Neural cell (in vitro differentiated cells): ENCODE data around the gene RCN2. TPM values are rescaled to one million over a fixed set of nuclear protein-coding genes. Genes with fewer than 3 reads are reported as not detected.

Experiments
- H2AFZ ChIP-seq: fragments of 200-600, 300-800 bp; sonication (generic), shearing (Covaris generic); 2 replicates; pipeline ENCODE4 v1.6.0; 2014; ENCODE audit warnings: low read depth, mild to moderate bottlenecking, antibody characterized with exemption, low read length, moderate library complexity
- H3F3A ChIP-seq: fragments of 200-600 bp; shearing (Covaris generic); 2 replicates; pipeline ENCODE4 v1.6.1; 2016; ENCODE audit warnings: mild to moderate bottlenecking, moderate library complexity, mixed read lengths, antibody characterized with exemption, low read length; ENCODE audit not compliant: insufficient read depth, poor library complexity, severe bottlenecking
- H3K27ac ChIP-seq: fragments of 200-600, 300-800 bp; sonication (generic), shearing (Covaris generic); 2 replicates; pipeline ENCODE4 v1.5.1; 2014; ENCODE audit warnings: mild to moderate bottlenecking, low read length, moderate library complexity
- H3K27me3 ChIP-seq: fragments of 300-800, 200-600 bp; sonication (generic), shearing (Covaris generic); 2 replicates; pipeline ENCODE4 v1.6.0; 2014; ENCODE audit warnings: mild to moderate bottlenecking, low read depth, low read length, moderate library complexity; ENCODE audit not compliant: insufficient read depth
- H3K36me3 ChIP-seq: fragments of 300-800, 200-600 bp; sonication (generic), shearing (Covaris generic); 2 replicates; pipeline ENCODE4 v1.5.1; 2014; ENCODE audit warnings: mild to moderate bottlenecking, antibody characterized with exemption, low read length, moderate library complexity; ENCODE audit not compliant: insufficient read depth
- H3K4me2 ChIP-seq: fragments of 300-800, 200-600 bp; sonication (generic), shearing (Covaris generic); 2 replicates; pipeline ENCODE4 v1.6.0; 2014; ENCODE audit warnings: mild to moderate bottlenecking, low read length
- H3K4me3 ChIP-seq: fragments of 300-800, 200-600 bp; sonication (generic), shearing (Covaris generic); 2 replicates; pipeline ENCODE4 v1.5.1; 2014; ENCODE audit warnings: mild to moderate bottlenecking, low read length, moderate library complexity
- H3K79me2 ChIP-seq: fragments of 200-600 bp; shearing (Covaris generic); replicated peaks from 2 replicates; pipeline ENCODE4 v1.6.0; 2014; ENCODE audit warnings: mild to moderate bottlenecking, low read length, moderate library complexity; ENCODE audit not compliant: insufficient read depth
- H3K9ac ChIP-seq: fragments of 300-800, 200-600 bp; sonication (generic), shearing (Covaris generic); 2 replicates; pipeline ENCODE4 v1.6.1; 2016; ENCODE audit warnings: mild to moderate bottlenecking, low read length, mixed read lengths
- H3K9me2 ChIP-seq: fragments of 200-600 bp; shearing (Covaris generic); 2 replicates; pipeline ENCODE4 v1.6.1; 2016; ENCODE audit warnings: mild to moderate bottlenecking, low read length, mixed read lengths; ENCODE audit not compliant: insufficient read depth
- H3K9me3 ChIP-seq: fragments of 200-600, 300-800 bp; sonication (generic), shearing (Covaris generic); 2 replicates; pipeline ENCODE4 v1.6.1; 2016; ENCODE audit warnings: mild to moderate bottlenecking, mixed run types, low read length, moderate library complexity, mixed read lengths
- H4K20me1 ChIP-seq: fragments of 200-600 bp; shearing (Covaris generic); 2 replicates; pipeline ENCODE4 v1.6.1; 2016; ENCODE audit warnings: mild to moderate bottlenecking, mixed run types; ENCODE audit not compliant: insufficient read depth
- EP300 ChIP-seq: fragments of 450-650 bp; conservative IDR thresholded peaks from 2 replicates; pipeline ENCODE4 v1.6.1; 2014; ENCODE audit warnings: antibody characterized with exemption, mild to moderate bottlenecking, moderate library complexity; ENCODE audit not compliant: poor library complexity, severe bottlenecking
- EZH2 ChIP-seq: fragments of 200-600, 300-800 bp; shearing (Covaris generic), sonication (generic); IDR thresholded peaks from 2 replicates; pipeline ENCODE4 v1.6.1; 2014; ENCODE audit warnings: antibody characterized with exemption, low read length, borderline replicate concordance, mild to moderate bottlenecking; ENCODE audit not compliant: insufficient read depth, poor library complexity, severe bottlenecking
- MXI1 ChIP-seq: fragments of 450-650 bp; conservative IDR thresholded peaks from 2 replicates; pipeline ENCODE4 v1.6.1; 2014; ENCODE audit warnings: antibody characterized with exemption, mild to moderate bottlenecking; ENCODE audit not compliant: poor library complexity, severe bottlenecking
- POLR2AphosphoS5 ChIP-seq: IDR thresholded peaks from 2 replicates; pipeline ENCODE4 v1.6.1; 2012
- RAD21 ChIP-seq: fragments of 450-650 bp; conservative IDR thresholded peaks from 2 replicates; pipeline ENCODE4 v1.6.1; 2014; ENCODE audit warnings: antibody characterized with exemption, mild to moderate bottlenecking, moderate library complexity
- SMC3 ChIP-seq: fragments of 450-650 bp; conservative IDR thresholded peaks from 2 replicates; pipeline ENCODE4 v1.6.1; 2014; ENCODE audit warnings: antibody characterized with exemption, mild to moderate bottlenecking, moderate library complexity; ENCODE audit not compliant: poor library complexity
- TAF1 ChIP-seq: IDR thresholded peaks from 2 replicates; pipeline ENCODE4 v1.6.1; 2012; ENCODE audit warnings: low read depth
- polyA plus RNA-seq: library from polyadenylated mRNA; depleted of rRNA; stranded (reverse); fragments of >200 nt; gene quantifications from 2 replicates; pipeline ENCODE4 v1.2.3, GENCODE V29; 2014
- TF ChIP-seq, protein P1 (sequence below): IDR thresholded peaks from 2 replicates; pipeline ENCODE4 v1.6.1; 2012; ENCODE audit warnings: borderline replicate concordance
- TF ChIP-seq, protein P2 (sequence below): fragments of 450-650 bp; IDR thresholded peaks from 2 replicates; pipeline ENCODE4 v1.5.1; 2014; ENCODE audit warnings: antibody characterized with exemption, mild to moderate bottlenecking, moderate library complexity; ENCODE audit not compliant: poor library complexity, severe bottlenecking

Gene RCN2
- polyA plus RNA-seq, 1 donor from 2014 or later: 400 TPM

DNA sequence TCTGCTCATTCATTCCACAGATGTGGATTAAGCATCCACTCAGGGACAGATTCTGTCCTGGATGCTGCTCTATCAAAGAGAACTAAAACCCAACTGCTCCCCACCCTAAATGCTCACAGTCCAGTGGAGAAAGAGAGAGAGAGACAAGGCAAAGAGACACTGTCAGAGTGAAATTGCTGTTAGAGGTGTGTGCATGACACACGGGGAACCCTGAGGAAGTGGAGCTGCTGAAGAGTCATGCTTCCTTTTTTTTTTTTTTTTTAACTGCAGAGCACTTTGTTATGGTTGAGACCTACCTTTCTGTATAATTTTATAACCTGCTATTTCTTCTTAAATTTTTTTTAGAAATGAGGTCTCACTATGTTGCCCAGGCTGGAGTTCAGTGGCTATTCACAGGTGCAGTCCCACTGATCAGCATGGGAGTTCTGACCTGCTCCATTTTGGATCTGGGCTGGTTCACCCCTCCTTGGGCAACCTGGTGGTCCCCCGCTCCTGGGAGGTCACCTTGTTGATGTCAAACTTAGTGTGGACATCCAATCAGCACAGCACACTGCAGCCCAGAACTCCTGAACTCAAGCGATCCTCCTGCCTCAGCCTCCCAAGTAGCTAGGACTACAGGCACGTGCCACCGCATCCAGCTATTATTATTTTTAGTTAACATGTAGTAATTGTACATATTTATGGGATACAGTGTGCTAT is 45.2 kb downstream of the RCN2 start (continued):
- TF ChIP-seq EZH2: no peak
- TF ChIP-seq TAF1: no peak
- no peak for TF ChIP-seq RAD21
- TF ChIP-seq MXI1: no peak

DNA sequence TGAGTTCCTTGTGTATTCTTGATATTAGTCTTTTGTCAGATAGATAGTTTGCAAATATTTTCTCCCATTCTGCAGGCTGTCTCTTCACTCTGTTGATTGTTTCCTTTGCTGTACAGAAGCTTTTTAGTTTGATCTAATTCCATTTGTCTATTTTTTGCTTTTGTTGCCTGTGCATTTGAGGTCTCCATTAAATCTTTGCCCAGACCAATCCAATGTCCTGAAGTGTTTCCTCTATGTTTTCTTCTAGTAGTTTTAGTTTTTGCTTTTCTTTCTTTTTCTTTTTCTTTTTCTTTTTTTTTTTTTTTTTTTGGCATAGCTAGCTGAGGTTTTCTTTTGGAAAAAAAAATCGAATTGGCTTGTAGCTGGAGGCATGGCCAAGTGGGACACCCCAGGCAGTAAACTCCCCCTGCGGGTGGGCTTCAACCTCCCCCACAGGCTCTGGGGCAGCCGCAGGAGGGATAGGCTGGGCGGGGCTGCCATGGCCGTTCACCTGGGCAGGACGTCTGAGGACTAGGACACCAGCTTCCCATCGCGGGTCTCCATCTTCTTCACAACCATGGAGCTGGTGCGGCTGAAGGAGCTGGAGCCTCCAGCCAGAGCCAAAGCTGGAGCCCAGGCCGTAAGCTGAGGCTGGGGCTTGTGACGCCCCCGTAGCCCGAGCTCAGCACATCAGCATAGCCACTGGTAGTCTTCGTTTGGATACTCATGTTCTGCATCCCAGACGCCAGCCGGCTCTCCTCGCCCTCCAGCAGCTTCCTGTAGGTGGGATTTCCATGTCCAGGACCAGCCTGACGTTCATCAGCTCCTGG is 47.2 kb downstream of the RCN2 start:
- no peak for TF ChIP-seq POLR2AphosphoS5
- TF ChIP-seq TAF1: no peak
- TF ChIP-seq, protein P1, sequence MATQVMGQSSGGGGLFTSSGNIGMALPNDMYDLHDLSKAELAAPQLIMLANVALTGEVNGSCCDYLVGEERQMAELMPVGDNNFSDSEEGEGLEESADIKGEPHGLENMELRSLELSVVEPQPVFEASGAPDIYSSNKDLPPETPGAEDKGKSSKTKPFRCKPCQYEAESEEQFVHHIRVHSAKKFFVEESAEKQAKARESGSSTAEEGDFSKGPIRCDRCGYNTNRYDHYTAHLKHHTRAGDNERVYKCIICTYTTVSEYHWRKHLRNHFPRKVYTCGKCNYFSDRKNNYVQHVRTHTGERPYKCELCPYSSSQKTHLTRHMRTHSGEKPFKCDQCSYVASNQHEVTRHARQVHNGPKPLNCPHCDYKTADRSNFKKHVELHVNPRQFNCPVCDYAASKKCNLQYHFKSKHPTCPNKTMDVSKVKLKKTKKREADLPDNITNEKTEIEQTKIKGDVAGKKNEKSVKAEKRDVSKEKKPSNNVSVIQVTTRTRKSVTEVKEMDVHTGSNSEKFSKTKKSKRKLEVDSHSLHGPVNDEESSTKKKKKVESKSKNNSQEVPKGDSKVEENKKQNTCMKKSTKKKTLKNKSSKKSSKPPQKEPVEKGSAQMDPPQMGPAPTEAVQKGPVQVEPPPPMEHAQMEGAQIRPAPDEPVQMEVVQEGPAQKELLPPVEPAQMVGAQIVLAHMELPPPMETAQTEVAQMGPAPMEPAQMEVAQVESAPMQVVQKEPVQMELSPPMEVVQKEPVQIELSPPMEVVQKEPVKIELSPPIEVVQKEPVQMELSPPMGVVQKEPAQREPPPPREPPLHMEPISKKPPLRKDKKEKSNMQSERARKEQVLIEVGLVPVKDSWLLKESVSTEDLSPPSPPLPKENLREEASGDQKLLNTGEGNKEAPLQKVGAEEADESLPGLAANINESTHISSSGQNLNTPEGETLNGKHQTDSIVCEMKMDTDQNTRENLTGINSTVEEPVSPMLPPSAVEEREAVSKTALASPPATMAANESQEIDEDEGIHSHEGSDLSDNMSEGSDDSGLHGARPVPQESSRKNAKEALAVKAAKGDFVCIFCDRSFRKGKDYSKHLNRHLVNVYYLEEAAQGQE: no peak
- TF ChIP-seq EP300: no peak
- no peak for TF ChIP-seq MXI1
- TF ChIP-seq RAD21: no peak
- no peak for TF ChIP-seq EZH2
- no peak for TF ChIP-seq SMC3
- TF ChIP-seq, protein P2, sequence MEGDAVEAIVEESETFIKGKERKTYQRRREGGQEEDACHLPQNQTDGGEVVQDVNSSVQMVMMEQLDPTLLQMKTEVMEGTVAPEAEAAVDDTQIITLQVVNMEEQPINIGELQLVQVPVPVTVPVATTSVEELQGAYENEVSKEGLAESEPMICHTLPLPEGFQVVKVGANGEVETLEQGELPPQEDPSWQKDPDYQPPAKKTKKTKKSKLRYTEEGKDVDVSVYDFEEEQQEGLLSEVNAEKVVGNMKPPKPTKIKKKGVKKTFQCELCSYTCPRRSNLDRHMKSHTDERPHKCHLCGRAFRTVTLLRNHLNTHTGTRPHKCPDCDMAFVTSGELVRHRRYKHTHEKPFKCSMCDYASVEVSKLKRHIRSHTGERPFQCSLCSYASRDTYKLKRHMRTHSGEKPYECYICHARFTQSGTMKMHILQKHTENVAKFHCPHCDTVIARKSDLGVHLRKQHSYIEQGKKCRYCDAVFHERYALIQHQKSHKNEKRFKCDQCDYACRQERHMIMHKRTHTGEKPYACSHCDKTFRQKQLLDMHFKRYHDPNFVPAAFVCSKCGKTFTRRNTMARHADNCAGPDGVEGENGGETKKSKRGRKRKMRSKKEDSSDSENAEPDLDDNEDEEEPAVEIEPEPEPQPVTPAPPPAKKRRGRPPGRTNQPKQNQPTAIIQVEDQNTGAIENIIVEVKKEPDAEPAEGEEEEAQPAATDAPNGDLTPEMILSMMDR: no peak

More for the DNA sequence above, 47.2 kb downstream of the RCN2 start:
- H3K4me2 ChIP-seq: no peak overlapping the region
- H3F3A ChIP-seq: no peaks in the 10 kb centered on the region
- no peaks in the 10 kb centered on the region for H3K79me2 ChIP-seq
- no peak overlapping the region for H3K4me3 ChIP-seq
- no peaks in the 10 kb centered on the region for H3K36me3 ChIP-seq
- H3K9me2 ChIP-seq: no peaks in the 10 kb centered on the region
- H4K20me1 ChIP-seq: no peaks in the 10 kb centered on the region
- no peak overlapping the region for H2AFZ ChIP-seq
- no peaks in the 10 kb centered on the region for H3K27me3 ChIP-seq
- no peaks in the 10 kb centered on the region for H3K9me3 ChIP-seq
- no peak overlapping the region for H3K27ac ChIP-seq
- H3K9ac ChIP-seq: no peak overlapping the region
